Right atrium auricular region (tissue), 2 donors: ENCODE data around the gene HOGA1. TPM values are rescaled to one million over a fixed set of nuclear protein-coding genes. Genes with fewer than 3 reads are reported as not detected.
"Not testable (repeated sequence)": the region's sequence is repeated elsewhere in the genome, so short reads cannot be mapped to it uniquely, and the experiment has no call there.

Experiments
- DNase-seq: peaks from one replicate; pipeline ENCODE4 v3.0.0-alpha.2; 2019; ENCODE audit warnings: low spot score
- H3K27ac ChIP-seq, 2 donors: fragments of 200-600 bp; sonication (generic); 1 replicate in 1 of 2; 2 replicates in 1 of 2; pipeline ENCODE4 v1.5.1; 2016 to 2019
- H3K27me3 ChIP-seq, 2 donors: fragments of 200-600 bp; sonication (generic); one replicate each; pipeline versions ENCODE4 v1.5.1 to v1.6.0; 2017 to 2019
- H3K36me3 ChIP-seq: fragments of 200-600 bp; sonication (generic); one replicate; pipeline ENCODE4 v1.5.1; 2016
- H3K4me1 ChIP-seq, 2 donors: fragments of 200-600 bp; sonication (generic); one replicate each; pipeline versions ENCODE4 v1.5.1 to v1.6.0; 2017 to 2019
- H3K4me3 ChIP-seq, 2 donors: fragments of 200-600 bp; sonication (generic); 1 replicate in 1 of 2; 2 replicates in 1 of 2; pipeline ENCODE4 v1.5.1; 2017 to 2019; ENCODE audit warnings: mild to moderate bottlenecking in 1 of 2, moderate library complexity in 1 of 2
- H3K9me3 ChIP-seq, 2 donors: fragments of 200-600 bp; sonication (generic); one replicate each; pipeline ENCODE4 v1.5.1; 2019
- total RNA-seq, 2 donors: library from RNA; depleted of rRNA; stranded (reverse); fragments of >200 nt; gene quantifications; one replicate each; pipeline ENCODE4 v1.1.0, GENCODE V29; 2016
- TF ChIP-seq, protein P1 (sequence below), 2 donors: fragments of 200-600 bp; sonication (generic); IDR thresholded peaks; one replicate each; pipeline ENCODE4 v1.5.1; 2019; ENCODE audit warnings: antibody characterized with exemption in 2 of 2

The HOGA1 gene
- total RNA-seq, 2 donors from 2014 or later = 17.6 to 25.6 TPM

DNA sequence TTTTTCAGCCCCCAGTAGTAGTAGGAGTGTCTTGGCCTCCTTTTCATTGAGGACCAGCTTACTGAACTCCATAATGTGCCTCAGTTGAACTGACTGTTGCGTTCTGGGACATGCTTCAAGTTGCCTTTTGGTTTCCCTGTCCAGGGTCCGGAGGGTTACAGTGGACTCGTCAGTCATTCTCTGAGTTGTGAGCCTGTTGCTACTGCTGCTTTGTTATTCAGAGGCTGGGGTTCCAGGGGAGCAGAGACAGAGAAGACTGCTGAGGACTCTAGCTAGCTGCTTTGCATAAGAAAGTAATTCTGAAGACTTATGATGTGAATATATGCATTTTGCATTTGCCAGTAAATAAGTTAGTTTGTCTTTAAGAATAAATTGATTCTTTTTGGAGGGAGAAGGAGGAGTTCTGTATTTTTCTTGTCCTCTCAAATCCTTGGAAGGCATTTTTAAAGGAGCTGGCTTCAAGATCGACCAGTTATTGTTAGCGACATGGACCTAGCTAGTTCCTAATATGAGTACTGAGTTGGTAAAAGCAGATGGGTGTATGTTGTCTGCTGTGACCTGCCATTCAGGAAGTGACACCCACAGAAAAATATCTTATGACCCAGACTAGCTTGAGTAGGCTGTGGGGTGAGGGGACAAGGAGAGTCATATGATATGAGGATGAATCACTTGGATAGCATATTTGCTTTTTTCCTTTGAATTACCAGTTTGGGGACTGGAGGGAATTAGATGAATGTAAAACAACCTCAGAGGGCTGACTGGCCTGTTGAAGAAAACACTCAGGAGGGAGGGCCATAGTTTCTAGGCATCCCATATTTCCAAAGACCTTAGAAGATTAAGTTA is 64.6 kb downstream of the HOGA1 start:
- Histone ChIP-seq H3K27ac (peak overlapping the region; percentile 49 to 52), H3K4me3 (no peak overlapping the region), H3K36me3 (peaks cover 36% of the 10 kb centered on the region), H3K9me3 (no peaks in the 10 kb centered on the region), H3K27me3 (no peaks in the 10 kb centered on the region), H3K4me1 (peaks cover 0 to 21% of the 10 kb centered on the region in 2 donors)
- TF ChIP-seq, protein P1, sequence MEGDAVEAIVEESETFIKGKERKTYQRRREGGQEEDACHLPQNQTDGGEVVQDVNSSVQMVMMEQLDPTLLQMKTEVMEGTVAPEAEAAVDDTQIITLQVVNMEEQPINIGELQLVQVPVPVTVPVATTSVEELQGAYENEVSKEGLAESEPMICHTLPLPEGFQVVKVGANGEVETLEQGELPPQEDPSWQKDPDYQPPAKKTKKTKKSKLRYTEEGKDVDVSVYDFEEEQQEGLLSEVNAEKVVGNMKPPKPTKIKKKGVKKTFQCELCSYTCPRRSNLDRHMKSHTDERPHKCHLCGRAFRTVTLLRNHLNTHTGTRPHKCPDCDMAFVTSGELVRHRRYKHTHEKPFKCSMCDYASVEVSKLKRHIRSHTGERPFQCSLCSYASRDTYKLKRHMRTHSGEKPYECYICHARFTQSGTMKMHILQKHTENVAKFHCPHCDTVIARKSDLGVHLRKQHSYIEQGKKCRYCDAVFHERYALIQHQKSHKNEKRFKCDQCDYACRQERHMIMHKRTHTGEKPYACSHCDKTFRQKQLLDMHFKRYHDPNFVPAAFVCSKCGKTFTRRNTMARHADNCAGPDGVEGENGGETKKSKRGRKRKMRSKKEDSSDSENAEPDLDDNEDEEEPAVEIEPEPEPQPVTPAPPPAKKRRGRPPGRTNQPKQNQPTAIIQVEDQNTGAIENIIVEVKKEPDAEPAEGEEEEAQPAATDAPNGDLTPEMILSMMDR (IDR thresholded peaks at IDR 0.05) = no peak
- DNase-seq = no peak

DNA sequence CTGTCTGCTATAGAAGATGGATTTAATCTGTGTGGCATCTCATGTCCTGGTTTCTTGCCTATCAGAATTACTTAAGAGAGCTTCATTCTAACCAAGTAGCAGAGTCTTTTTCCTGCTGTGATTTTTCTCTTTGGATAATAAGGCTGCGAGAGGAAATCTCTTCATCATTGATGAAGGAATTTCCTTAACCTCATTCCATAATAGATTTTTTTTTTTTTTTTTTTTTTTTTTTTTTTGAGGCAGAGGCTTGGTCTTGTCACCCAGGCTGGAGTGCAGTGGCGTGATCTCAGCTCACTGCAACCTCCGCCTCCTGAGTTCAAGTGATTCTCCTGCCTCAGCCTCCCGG is 65.2 kb downstream of the HOGA1 start:
- H3K9me3 ChIP-seq, H3K4me3 ChIP-seq, DNase-seq, H3K27me3 ChIP-seq: not testable (repeated sequence)
- peak overlapping the region; percentile 12 to 49 for H3K27ac ChIP-seq
- H3K4me1 ChIP-seq = peaks cover 0 to 21% of the 10 kb centered on the region in 2 donors
- peaks cover 38% of the 10 kb centered on the region for H3K36me3 ChIP-seq

DNA sequence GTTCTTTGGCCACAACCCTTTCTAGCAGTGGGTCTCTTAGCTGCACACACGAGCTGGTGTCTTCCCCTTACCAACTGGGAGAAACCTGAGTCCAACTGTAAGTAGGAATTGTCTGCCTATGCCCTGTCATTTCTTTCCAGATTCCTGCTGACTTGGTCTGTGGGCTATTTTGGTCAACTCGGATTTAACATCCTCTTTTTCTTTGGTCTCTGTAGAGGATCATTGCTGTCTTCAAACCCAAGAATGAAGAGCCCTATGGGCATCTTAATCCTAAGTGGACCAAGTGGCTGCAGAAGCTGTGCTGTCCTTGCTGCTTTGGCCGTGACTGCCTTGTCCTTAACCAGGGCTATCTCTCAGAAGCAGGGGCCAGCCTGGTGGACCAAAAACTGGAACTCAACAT is 66.5 kb downstream of the HOGA1 start:
- no peak overlapping the region for H3K4me3 ChIP-seq
- TF ChIP-seq, protein P1 (IDR thresholded peaks at IDR 0.05) = no peak
- no peak for DNase-seq
- peaks cover 0 to 21% of the 10 kb centered on the region in 2 donors for H3K4me1 ChIP-seq
- H3K27me3 ChIP-seq = no peaks in the 10 kb centered on the region
- H3K36me3 ChIP-seq = peaks cover 41% of the 10 kb centered on the region
- no peaks in the 10 kb centered on the region for H3K9me3 ChIP-seq
- peak overlapping the region in 1 of 2 donors; percentile 31 for H3K27ac ChIP-seq

DNA sequence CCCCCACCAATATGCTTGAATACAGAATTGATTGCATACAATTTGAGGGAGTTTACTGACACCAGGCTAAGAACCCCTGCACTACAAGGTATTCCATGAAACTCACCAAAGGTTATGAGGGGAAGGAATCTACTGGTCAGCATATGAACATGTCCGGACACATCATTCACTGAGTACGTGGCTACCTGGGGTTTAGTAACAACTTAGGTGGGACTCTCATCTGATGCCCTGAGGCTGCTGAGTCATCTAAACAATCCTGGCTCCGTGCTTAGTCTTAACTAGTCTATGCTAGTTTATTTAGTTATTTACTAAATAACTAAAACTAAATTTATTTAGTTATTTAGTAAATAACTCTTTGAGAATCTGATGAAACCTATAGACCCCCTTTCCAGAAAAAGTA is 67.6 kb downstream of the HOGA1 start:
- Histone ChIP-seq H3K9me3 (no peaks in the 10 kb centered on the region), H3K36me3 (peaks cover 52% of the 10 kb centered on the region), H3K4me1 (peaks cover 0 to 21% of the 10 kb centered on the region in 2 donors), H3K27ac (no peak overlapping the region), H3K27me3 (no peaks in the 10 kb centered on the region), H3K4me3 (no peak overlapping the region)
- TF ChIP-seq, protein P1 (IDR thresholded peaks at IDR 0.05) = no peak
- no peak for DNase-seq

DNA sequence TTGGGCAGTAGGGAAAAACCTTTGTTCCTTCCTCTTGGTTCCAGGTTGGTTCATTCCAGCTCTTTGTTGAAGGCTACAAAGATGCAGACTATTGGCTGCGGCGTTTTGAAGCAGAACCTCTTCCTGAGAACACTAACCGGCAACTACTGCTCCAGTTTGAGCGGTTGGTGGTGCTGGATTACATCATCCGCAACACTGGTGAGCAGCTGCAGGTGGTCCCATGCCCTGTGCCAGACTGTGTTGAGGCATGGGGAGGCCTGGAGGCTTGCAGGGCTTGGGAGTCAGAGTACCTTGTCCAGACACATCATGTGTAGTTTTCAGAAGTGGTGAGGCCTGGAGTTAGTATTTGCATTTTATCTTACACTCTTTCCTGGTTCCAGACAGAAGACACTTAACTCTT is 72.6 kb downstream of the HOGA1 start:
- Histone ChIP-seq H3K4me1 (no peaks in the 10 kb centered on the region), H3K36me3 (peaks cover 64% of the 10 kb centered on the region), H3K27ac (no peak overlapping the region), H3K4me3 (no peak overlapping the region), H3K27me3 (no peaks in the 10 kb centered on the region), H3K9me3 (no peaks in the 10 kb centered on the region)
- DNase-seq = no peak
- TF ChIP-seq, protein P1 (IDR thresholded peaks at IDR 0.05) = no peak

DNA sequence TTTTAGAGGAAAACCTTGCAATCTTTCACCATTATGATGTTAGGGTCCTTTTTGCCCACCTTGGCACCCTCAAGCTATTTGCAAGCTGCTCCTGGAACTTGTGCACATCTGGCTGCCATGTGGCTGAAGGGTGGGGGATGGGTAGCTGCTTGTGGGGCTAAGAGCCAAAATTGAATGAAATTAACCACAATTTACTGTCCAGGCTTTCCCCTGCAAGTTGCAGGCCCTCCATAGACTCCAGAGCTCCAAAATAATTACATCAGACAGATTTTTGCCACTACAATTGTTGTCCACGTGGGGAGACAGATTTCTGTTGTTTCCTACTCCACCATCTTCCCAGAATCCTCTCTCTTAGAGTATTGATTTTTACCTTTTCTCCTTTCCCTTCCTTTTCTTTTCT is 75.4 kb downstream of the HOGA1 start:
- no peaks in the 10 kb centered on the region for H3K27me3 ChIP-seq
- no peaks in the 10 kb centered on the region for H3K9me3 ChIP-seq
- H3K4me3 ChIP-seq = no peak overlapping the region
- DNase-seq = no peak
- H3K4me1 ChIP-seq = no peaks in the 10 kb centered on the region
- TF ChIP-seq, protein P1 (IDR thresholded peaks at IDR 0.05) = no peak
- peaks cover 49% of the 10 kb centered on the region for H3K36me3 ChIP-seq
- no peak overlapping the region for H3K27ac ChIP-seq

Other genes starting within 250 kb of the HOGA1 start
- 1 to 10 TPM; 5.9 to 8.7 TPM for gene FRAT2, start 249.7 kb upstream of the HOGA1 start, total RNA-seq
- 10 to 100 TPM in 1 of 2 donors, 1 to 10 TPM in 1; 6.1 to 12.3 TPM for gene RRP12, start 183.0 kb upstream of the HOGA1 start, total RNA-seq
- gene PGAM1, start 158.2 kb upstream of the HOGA1 start, total RNA-seq = 100 to 1,000 TPM; 326 to 434 TPM
- 10 to 100 TPM; 16.0 to 17.5 TPM for gene EXOSC1, start 138.4 kb upstream of the HOGA1 start, total RNA-seq
- 10 to 100 TPM; 28.2 to 39.0 TPM for gene ZDHHC16, start 138.2 kb upstream of the HOGA1 start, total RNA-seq
- gene MMS19, start 86.0 kb upstream of the HOGA1 start, total RNA-seq = 10 to 100 TPM; 48.0 to 51.8 TPM
- gene UBTD1, start 85.5 kb upstream of the HOGA1 start, total RNA-seq = 10 to 100 TPM; 26.7 to 30.7 TPM
- 100 to 1,000 TPM in 1 of 2 donors, 10 to 100 TPM in 1; 25.7 to 204 TPM for gene ANKRD2, start 11.6 kb upstream of the HOGA1 start, total RNA-seq
- gene C10orf62, start 5.3 kb downstream of the HOGA1 start, total RNA-seq = under 1 TPM; 0.35 to 0.67 TPM
- gene MORN4, start 49.1 kb downstream of the HOGA1 start, total RNA-seq = 10 to 100 TPM; 15.6 to 27.0 TPM
- 10 to 100 TPM; 14.7 to 20.2 TPM for gene PI4K2A, start 56.3 kb downstream of the HOGA1 start, total RNA-seq
- 10 to 100 TPM; 10.5 to 23.7 TPM for gene AVPI1, start 102.9 kb downstream of the HOGA1 start, total RNA-seq
- 10 to 100 TPM in 1 of 2 donors, 1 to 10 TPM in 1; 8.5 to 26.5 TPM for gene MARVELD1, start 129.3 kb downstream of the HOGA1 start, total RNA-seq
- 10 to 100 TPM; 14.6 to 16.1 TPM for gene ZFYVE27, start 152.7 kb downstream of the HOGA1 start, total RNA-seq
- gene SFRP5, start 187.6 kb downstream of the HOGA1 start, total RNA-seq = 100 to 1,000 TPM; 140 to 260 TPM